GM18517 (cell line): ENCODE data around the gene PLCL1.
A peak's percentile ranks its signal among the peaks of the same experiment; 100 is the strongest.

ENCODE experiments used
- ATAC-seq: cut with Tn5 transposase; IDR thresholded peaks from one replicate; pipeline ENCODE4 v1.9.1; 2021; ENCODE audit warnings: mild to moderate bottlenecking, moderate library complexity; ENCODE audit not compliant: unreplicated experiment

PLCL1 gene

GRCh38 chr2:198044777-198045176 is 240.4 kb downstream of the PLCL1 start:
- no peak for ATAC-seq

- no peak for ATAC-seq
Observed at GRCh38 chr2:198045227-198045626, 240.8 kb downstream of the PLCL1 start.

- ATAC-seq: no peak
Observed at GRCh38 chr2:198052741-198053140, 248.3 kb downstream of the PLCL1 start.

- no peak for ATAC-seq
Observed at GRCh38 chr2:198053148-198053547, 248.8 kb downstream of the PLCL1 start.

- no peak for ATAC-seq
Observed at GRCh38 chr2:198053776-198054175, 249.4 kb downstream of the PLCL1 start.

- ATAC-seq: peak; percentile 89
Observed at GRCh38 chr2:198054299-198054698, 249.9 kb downstream of the PLCL1 start.

- no peak for ATAC-seq
Observed at GRCh38 chr2:198055716-198056115, 251.3 kb downstream of the PLCL1 start.

- ATAC-seq: no peak
Observed at GRCh38 chr2:198056836-198057235, 252.4 kb downstream of the PLCL1 start.

- no peak for ATAC-seq
Observed at GRCh38 chr2:198059800-198060199, 255.4 kb downstream of the PLCL1 start.

GRCh38 chr2:198060277-198060676 is 255.9 kb downstream of the PLCL1 start:
- ATAC-seq: no peak

GRCh38 chr2:198062826-198063225 is 258.4 kb downstream of the PLCL1 start:
- ATAC-seq: no peak

- no peak for ATAC-seq
Observed at GRCh38 chr2:198063242-198063641, 258.8 kb downstream of the PLCL1 start.

- ATAC-seq: no peak
Observed at GRCh38 chr2:198065322-198065721, 260.9 kb downstream of the PLCL1 start.

GRCh38 chr2:198066597-198066996 is 262.2 kb downstream of the PLCL1 start:
- ATAC-seq: no peak

- no peak for ATAC-seq
Observed at GRCh38 chr2:198072655-198073054, 268.3 kb downstream of the PLCL1 start.

- ATAC-seq: no peak
Observed at GRCh38 chr2:198073253-198073652, 268.9 kb downstream of the PLCL1 start.

GRCh38 chr2:198077477-198077876 is 273.1 kb downstream of the PLCL1 start:
- no peak for ATAC-seq

GRCh38 chr2:198080879-198081765 is 276.7 kb downstream of the PLCL1 start:
- no peak for ATAC-seq

GRCh38 chr2:198084156-198084555 is 279.8 kb downstream of the PLCL1 start:
- ATAC-seq: no peak

- no peak for ATAC-seq
Observed at GRCh38 chr2:198096002-198096401, 291.6 kb downstream of the PLCL1 start.

- ATAC-seq: no peak
Observed at GRCh38 chr2:198096965-198097364, 292.6 kb downstream of the PLCL1 start.

GRCh38 chr2:198097630-198098029 is 293.2 kb downstream of the PLCL1 start:
- ATAC-seq: no peak

- no peak for ATAC-seq
Observed at GRCh38 chr2:198098386-198098785, 294.0 kb downstream of the PLCL1 start.
